Lower leg skin (tissue), 3 donors: ENCODE results near the gene SLC25A22.
A peak's percentile ranks its signal among the peaks of the same experiment; 100 is the strongest.

Experiments
- CTCF ChIP-seq, 3 donors: fragments of 450-650 bp; IDR thresholded peaks; one replicate each; pipeline ENCODE4 v1.5.1; 2016; ENCODE audit warnings: antibody characterized with exemption in 3 of 3, mild to moderate bottlenecking in 3 of 3, moderate library complexity in 2 of 3
- POLR2A ChIP-seq, 2 donors: fragments of 450-650 bp; IDR thresholded peaks; one replicate each; pipeline ENCODE4 v1.6.1; 2016 to 2017; ENCODE audit warnings: antibody characterized with exemption in 2 of 2, mild to moderate bottlenecking in 1 of 2, moderate library complexity in 1 of 2

- TF ChIP-seq CTCF (IDR thresholded peaks at IDR 0.05) (no peak), POLR2A (IDR thresholded peaks at IDR 0.05) (peak in 1 of 2 donors; percentile 14)
These were observed 20.5 kb downstream of the SLC25A22 start, which contains the start of gene GATD1 for GRCh38 chr11:777288-778255.
